K562 (cell line): Measurements from ENCODE around the gene OSBP2. TPM values are rescaled to one million over a fixed set of nuclear protein-coding genes. Genes with fewer than 3 reads are reported as not detected.

Experiments
- ATAC-seq: fragments of 200-7000 bp; cut with Tn5 transposase; 3 replicates; pipeline ENCODE4 v1.9.1; 2020; ENCODE audit warnings: moderate library complexity
- BruUV-seq: library from RNA; stranded (reverse); fragments of 400-500 nt; replicated peaks from 2 replicates; lab custom pipeline; 2021; lab: Mats Ljungman, UMichigan
- CTCF ChIA-PET: fragments of 300-600 bp; formaldehyde crosslinking; extraction: SDS; loops from one replicate; lab custom pipeline; 2021; ENCODE audit warnings: low intra/inter-chr PET ratio; lab: Yijun Ruan, JAX
- POLR2A ChIA-PET: fragments of 300-600, 350-650 bp; sonication (Branson Sonifier 250); formaldehyde crosslinking; extraction: SDS; loops from one replicate; lab custom pipeline; 2021; ENCODE audit warnings: antibody characterized with exemption, inconsistent platforms; lab: Yijun Ruan, JAX
- DNase-seq, 4 experiments: peaks; one replicate each; pipeline versions ENCODE4 v3.0.0 to v3.0.0-alpha.2; 2011 to 2018; ENCODE audit warnings: low spot score in 3 of 4, mixed read lengths in 3 of 4; ENCODE audit errors: extremely low read depth in 1 of 4
- FAIRE-seq: peaks from 2 replicates; lab custom pipeline; 2011; peaks lifted over from hg19 to GRCh38; lab: Jason Lieb, UNC
- H2AFZ ChIP-seq: 2 replicates; pipeline ENCODE4 v1.6.0; 2011; ENCODE audit warnings: low read depth, low read length, control low read depth, inconsistent platforms
- H3K27ac ChIP-seq: fragments of 200-600 bp; 3 replicates; pipeline ENCODE4 v1.8.0; 2011; ENCODE audit warnings: low read depth, mild to moderate bottlenecking, control low read depth, inconsistent platforms, low read length, moderate library complexity, mixed read lengths; ENCODE audit errors: extremely low read depth
- H3K27me3 ChIP-seq, 2 experiments: fragments of 300-600 bp in 1 of 2; 2 replicates in 1 of 2; 3 replicates in 1 of 2; pipeline versions ENCODE4 v1.6.0 to v1.8.0; 2011; ENCODE audit warnings: inconsistent platforms in 2 of 2, low read length in 2 of 2, mild to moderate bottlenecking in 1 of 2, mixed read lengths in 1 of 2, moderate library complexity in 1 of 2; ENCODE audit not compliant: control insufficient read depth in 2 of 2, insufficient read depth in 2 of 2
- H3K36me3 ChIP-seq: fragments of 300-600 bp; 3 replicates; pipeline ENCODE4 v1.8.0; 2011; ENCODE audit warnings: mild to moderate bottlenecking, low read length, inconsistent platforms; ENCODE audit not compliant: control insufficient read depth, insufficient read depth
- H3K4me1 ChIP-seq, 2 experiments: fragments of 200-600 bp in 1 of 2; replicated peaks in 1 of 2; 2 replicates in 1 of 2; 3 replicates in 1 of 2; pipeline versions ENCODE4 v1.5.1 to v1.8.0; 2011; ENCODE audit warnings: inconsistent platforms in 2 of 2, low read length in 2 of 2, mild to moderate bottlenecking in 1 of 2, mixed read lengths in 1 of 2, moderate library complexity in 1 of 2; ENCODE audit not compliant: control insufficient read depth in 2 of 2, insufficient read depth in 2 of 2
- H3K4me2 ChIP-seq: 2 replicates; pipeline ENCODE4 v1.6.1; 2011; ENCODE audit warnings: low read length, control low read depth, inconsistent platforms, mixed read lengths; ENCODE audit not compliant: insufficient read depth
- H3K4me3 ChIP-seq: fragments of 200-600 bp; sonication (generic), shearing (Covaris generic); 2 replicates; pipeline ENCODE4 v1.5.1; 2016; ENCODE audit warnings: control low read depth, inconsistent platforms
- H3K79me2 ChIP-seq: fragments of 200-600 bp; 3 replicates; pipeline ENCODE4 v1.8.0; 2011; ENCODE audit warnings: low read length, inconsistent platforms; ENCODE audit not compliant: control insufficient read depth, insufficient read depth
- H3K9ac ChIP-seq, 2 experiments: 2 replicates each; pipeline versions ENCODE4 v1.6.0 to v1.6.1; 2011; ENCODE audit warnings: low read depth in 2 of 2, low read length in 2 of 2, control low read depth in 1 of 2, inconsistent platforms in 1 of 2, mild to moderate bottlenecking in 1 of 2, mixed read lengths in 1 of 2; ENCODE audit not compliant: insufficient read depth in 1 of 2
- H3K9me1 ChIP-seq: one replicate; pipeline ENCODE4 v1.6.0; 2011; ENCODE audit warnings: inconsistent platforms, mild to moderate bottlenecking, low read length, moderate library complexity; ENCODE audit not compliant: control insufficient read depth, insufficient read depth
- H3K9me3 ChIP-seq: replicated peaks from 2 replicates; pipeline ENCODE4 v1.5.1; 2011; ENCODE audit warnings: low read depth, low read length, inconsistent platforms; ENCODE audit not compliant: control insufficient read depth, insufficient read depth
- H4K20me1 ChIP-seq: replicated peaks from 2 replicates; pipeline ENCODE4 v1.6.1; 2011; ENCODE audit warnings: low read length, inconsistent platforms, mixed read lengths; ENCODE audit not compliant: control insufficient read depth, insufficient read depth
- CHAMP1 ChIP-seq: fragments of 450-650 bp; IDR thresholded peaks from 2 replicates; pipeline ENCODE4 v1.6.1; 2016; ENCODE audit warnings: mild to moderate bottlenecking
- FOSL1 ChIP-seq: fragments of 200-800 bp; sonication (Bioruptor generic); conservative IDR thresholded peaks from 2 replicates; pipeline ENCODE4 v1.6.1; 2016; ENCODE audit warnings: missing genetic modification characterization, missing compliant biosample characterization
- NRF1 ChIP-seq, 2 experiments: fragments of 450-650 bp; IDR thresholded peaks in 1 of 2; conservative IDR thresholded peaks in 1 of 2; 2 replicates each; pipeline ENCODE4 v1.6.1; 2014; ENCODE audit warnings: mild to moderate bottlenecking in 2 of 2
- ZBTB5 ChIP-seq: fragments of 450-650 bp; IDR thresholded peaks from 2 replicates; pipeline ENCODE4 v1.6.1; 2017; ENCODE audit warnings: antibody characterized with exemption
- WGBS: fragments of 100-300 bp; shearing (Covaris generic); methylation state at CpG from one replicate; pipeline ENCODE4 v1.1.6; 2016; ENCODE audit warnings: low coverage, mixed read lengths; ENCODE audit not compliant: insufficient coverage; ENCODE audit errors: missing lambda C conversion rate; 5-methylcytosine and 5-hydroxymethylcytosine counted together
- in situ Hi-C: fragments of 300-500 bp; cut with MboI; formaldehyde crosslinking; loops from 4 replicates; pipeline ENCODE4 v1.15.0; 2018; ENCODE audit warnings: inconsistent platforms, mixed read lengths
- intact Hi-C: fragments of 100-400 bp; cut with micrococcal nuclease; formaldehyde crosslinking; loops from 2 replicates; pipeline ENCODE4 v1.14.2; 2022
- polyA plus RNA-seq, 8 experiments: library from polyadenylated mRNA; depleted of rRNA in 4 of 8; stranded (reverse) in 5 of 8; unstranded in 3 of 8; fragments of >200 nt; fragmentation: Nextera tagmentation in 2 of 8; fragmentation: Illumina TruSeq in 1 of 8; extraction: Ambion mirVana in 2 of 8; extraction: Trizol in 1 of 8; gene quantifications; 2 replicates each; pipeline versions ENCODE4 v1.2.1 to v1.2.3, GENCODE V29; 2011 to 2014; ENCODE audit warnings: inconsistent platforms in 1 of 8, missing spikeins in 1 of 8
- total RNA-seq, 7 experiments: library from RNA; depleted of rRNA in 6 of 7; stranded (reverse); fragments of >200 nt in 6 of 7; fragmentation: Illumina TruSeq in 2 of 7; extraction: Trizol in 2 of 7; gene quantifications; 2 replicates each; pipeline versions ENCODE4 v1.2.1 to v1.2.3, GENCODE V29; 2011 to 2021; ENCODE audit warnings: low replicate concordance in 1 of 7

OSBP2 gene
- total and polyA plus RNA-seq, 9 of the 15 experiments (the other 6 are each of a cell fraction or from before 2014, with no cell fraction given) = 0.52 to 29.5 (median 21.6) TPM

DNA sequence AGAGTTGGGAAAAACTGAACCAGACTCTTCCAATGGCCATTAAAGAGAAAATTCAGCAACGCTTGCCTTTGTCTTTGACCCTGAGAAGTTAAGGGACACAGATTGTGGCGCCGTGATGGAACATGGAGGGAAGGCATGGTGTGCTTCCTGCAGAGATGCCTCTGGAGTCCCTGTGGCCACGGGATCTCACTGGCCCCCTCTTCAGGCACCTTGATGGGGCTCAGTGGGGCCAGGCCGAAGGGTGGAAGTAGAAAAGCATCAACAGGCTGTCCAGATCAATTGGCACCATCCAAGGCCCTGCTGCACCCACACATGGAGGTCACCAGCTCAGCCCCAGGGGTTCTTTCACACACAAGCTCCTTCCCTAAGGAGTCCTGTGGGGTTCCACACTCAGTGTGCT is 231.0 kb downstream of the OSBP2 start:
- H3K9me3 ChIP-seq = no peaks in the 10 kb centered on the region
- no peaks in the 10 kb centered on the region for H3K4me1 ChIP-seq
- WGBS = 83% methylated on average over 4 of the region's 5 CpGs
- no peak overlapping the region for H3K4me3 ChIP-seq
- intact Hi-C loops (no loop called here), in situ Hi-C loops (no loop called here)
- ATAC-seq = 0 out of 3 replicates have a peak, but pooled peaks have one; percentile 36
- no peak overlapping the region for H2AFZ ChIP-seq
- POLR2A ChIA-PET = no interaction called here
- H3K4me2 ChIP-seq = no peak overlapping the region
- CTCF ChIA-PET = no interaction called here
- peaks cover 50% of the 10 kb centered on the region; the same call in 2 of the 3 replicates for H3K36me3 ChIP-seq
- H3K9me1 ChIP-seq = no peaks in the 10 kb centered on the region
- H3K79me2 ChIP-seq = no peaks in the 10 kb centered on the region
- no TSS peak for BruUV-seq
- H3K27me3 ChIP-seq = no peaks in the 10 kb centered on the region
- H3K27ac ChIP-seq = no peak overlapping the region
- no peak for DNase-seq
- H4K20me1 ChIP-seq = no peaks in the 10 kb centered on the region
- no peak for FAIRE-seq
- TF ChIP-seq NRF1 (conservative IDR thresholded peaks at IDR 0.05 in 1 of 2, IDR thresholded peaks at IDR 0.05 in 1 of 2) (no peak), ZBTB5 (no peak), CHAMP1 (no peak), FOSL1 (no peak)
- H3K9ac ChIP-seq = no peak overlapping the region
